H9 (cell line): Measurements from ENCODE around the gene RNF8. TPM values are rescaled to one million over a fixed set of nuclear protein-coding genes. Genes with fewer than 3 reads are reported as not detected.

Source experiments
- DNase-seq: peaks from one replicate; pipeline ENCODE4 v3.0.0-alpha.2; 2017
- H2AFZ ChIP-seq: one replicate; pipeline ENCODE4 v1.6.1; 2013; ENCODE audit warnings: mild to moderate bottlenecking, low read length, control low read depth, moderate library complexity
- H2AK5ac ChIP-seq: 2 replicates; pipeline ENCODE4 v1.6.1; 2013; ENCODE audit warnings: low read length, control low read depth, mixed read lengths; ENCODE audit not compliant: insufficient read length
- H2BK120ac ChIP-seq: one replicate; pipeline ENCODE4 v1.6.1; 2013; ENCODE audit warnings: low read depth, mild to moderate bottlenecking, low read length, control low read depth, inconsistent platforms; ENCODE audit not compliant: poor library complexity, severe bottlenecking
- H2BK12ac ChIP-seq: 2 replicates; pipeline ENCODE4 v1.6.1; 2013; ENCODE audit warnings: low read length, control low read depth, mixed read lengths, low read depth; ENCODE audit not compliant: insufficient read length
- H2BK15ac ChIP-seq: 2 replicates; pipeline ENCODE4 v1.6.1; 2013; ENCODE audit warnings: low read depth, low read length, control low read depth
- H2BK20ac ChIP-seq: one replicate; pipeline ENCODE4 v1.6.1; 2013; ENCODE audit warnings: low read depth, mild to moderate bottlenecking, low read length, control low read depth, inconsistent platforms; ENCODE audit not compliant: poor library complexity, severe bottlenecking
- H2BK5ac ChIP-seq: 2 replicates; pipeline ENCODE4 v1.6.1; 2013; ENCODE audit warnings: low read length, control low read depth, mixed read lengths; ENCODE audit not compliant: insufficient read length
- H3K14ac ChIP-seq: 2 replicates; pipeline ENCODE4 v1.6.1; 2013; ENCODE audit warnings: low read length, control low read depth; ENCODE audit not compliant: insufficient read depth
- H3K18ac ChIP-seq: 2 replicates; pipeline ENCODE4 v1.6.1; 2013; ENCODE audit warnings: low read depth, mild to moderate bottlenecking, mixed read lengths, low read length, control low read depth; ENCODE audit not compliant: insufficient read length
- H3K23ac ChIP-seq: 2 replicates; pipeline ENCODE4 v1.6.1; 2013; ENCODE audit warnings: low read length, control low read depth, mixed read lengths, low read depth; ENCODE audit not compliant: insufficient read length
- H3K23me2 ChIP-seq: 2 replicates; pipeline ENCODE4 v1.6.1; 2013; ENCODE audit warnings: low read depth, mild to moderate bottlenecking, mixed read lengths, low read length, control low read depth; ENCODE audit not compliant: insufficient read length, poor library complexity, severe bottlenecking
- H3K27ac ChIP-seq: 2 replicates; pipeline ENCODE4 v1.5.1; 2013; ENCODE audit warnings: low read length, control low read depth, mixed read lengths, low read depth; ENCODE audit not compliant: insufficient read length
- H3K27me3 ChIP-seq: 2 replicates; pipeline ENCODE4 v1.6.1; 2013; ENCODE audit warnings: low read length, control low read depth, inconsistent platforms; ENCODE audit not compliant: insufficient read depth
- H3K4ac ChIP-seq: 2 replicates; pipeline ENCODE4 v1.6.1; 2013; ENCODE audit warnings: low read depth, mild to moderate bottlenecking, control low read depth, inconsistent platforms, low read length, moderate library complexity
- H3K4me1 ChIP-seq: 2 replicates; pipeline ENCODE4 v1.6.1; 2013; ENCODE audit warnings: low read length, control low read depth, inconsistent platforms; ENCODE audit not compliant: insufficient read depth
- H3K4me2 ChIP-seq: 2 replicates; pipeline ENCODE4 v1.6.1; 2013; ENCODE audit warnings: low read length, control low read depth, mixed read lengths; ENCODE audit not compliant: insufficient read length, insufficient read depth
- H3K56ac ChIP-seq: 2 replicates; pipeline ENCODE4 v1.6.1; 2013; ENCODE audit warnings: low read depth, mild to moderate bottlenecking, mixed read lengths, low read length, control low read depth; ENCODE audit not compliant: insufficient read length
- H3K79me1 ChIP-seq: 2 replicates; pipeline ENCODE4 v1.6.1; 2013; ENCODE audit warnings: low read depth, mild to moderate bottlenecking, moderate library complexity, low read length, control low read depth, inconsistent platforms; ENCODE audit not compliant: insufficient read depth, poor library complexity, severe bottlenecking
- H3K79me2 ChIP-seq: 2 replicates; pipeline ENCODE4 v1.6.1; 2013; ENCODE audit warnings: low read length, control low read depth, inconsistent platforms; ENCODE audit not compliant: insufficient read depth
- H3K9ac ChIP-seq: 2 replicates; pipeline ENCODE4 v1.6.1; 2013; ENCODE audit warnings: low read length, control low read depth, mixed read lengths; ENCODE audit not compliant: insufficient read length; ENCODE audit errors: extremely low read depth
- H3K9me3 ChIP-seq: one replicate; pipeline ENCODE4 v1.6.1; 2013; ENCODE audit warnings: low read depth, low read length, inconsistent platforms; ENCODE audit not compliant: control insufficient read depth
- H3T11ph ChIP-seq: one replicate; pipeline ENCODE4 v1.6.1; 2013; ENCODE audit warnings: mild to moderate bottlenecking, low read length, control low read depth, inconsistent platforms
- H4K20me1 ChIP-seq: one replicate; pipeline ENCODE4 v1.6.1; 2013; ENCODE audit not compliant: control insufficient read depth, insufficient read length, insufficient read depth
- H4K5ac ChIP-seq: 2 replicates; pipeline ENCODE4 v1.6.1; 2013; ENCODE audit warnings: low read depth, mild to moderate bottlenecking, mixed read lengths, low read length, control low read depth; ENCODE audit not compliant: insufficient read length
- H4K8ac ChIP-seq: replicated peaks from 2 replicates; pipeline ENCODE4 v1.6.1; 2013; ENCODE audit warnings: low read length, control low read depth, mixed read lengths, low read depth; ENCODE audit not compliant: insufficient read length
- H4K91ac ChIP-seq: 2 replicates; pipeline ENCODE4 v1.6.1; 2013; ENCODE audit warnings: low read depth, mild to moderate bottlenecking, moderate library complexity, mixed read lengths, low read length, control low read depth; ENCODE audit not compliant: insufficient read length
- H3K27ac Mint-ChIP-seq, 3 experiments: 2 replicates in 2 of 3; 3 replicates in 1 of 3; pipeline ENCODE4 v1.8.0; 2020 to 2021; ENCODE audit warnings: mixed read lengths in 3 of 3, mild to moderate bottlenecking in 1 of 3, moderate library complexity in 1 of 3
- H3K27me3 Mint-ChIP-seq: 2 replicates; pipeline ENCODE4 v1.8.0; 2021; ENCODE audit warnings: low read depth, mild to moderate bottlenecking, moderate library complexity, mixed read lengths
- H3K36me3 Mint-ChIP-seq, 3 experiments: 2 replicates in 2 of 3; 3 replicates in 1 of 3; pipeline ENCODE4 v1.8.0; 2020 to 2021; ENCODE audit warnings: low read depth in 3 of 3, mixed read lengths in 3 of 3; ENCODE audit not compliant: insufficient read depth in 1 of 3
- H3K4me1 Mint-ChIP-seq, 2 experiments: 2 replicates each; pipeline ENCODE4 v1.8.0; 2020; ENCODE audit warnings: mixed read lengths in 2 of 2
- H3K4me3 Mint-ChIP-seq, 2 experiments: 2 replicates in 1 of 2; 3 replicates in 1 of 2; pipeline ENCODE4 v1.8.0; 2020 to 2021; ENCODE audit warnings: mild to moderate bottlenecking in 2 of 2, mixed read lengths in 2 of 2, moderate library complexity in 1 of 2
- H3K9me3 Mint-ChIP-seq, 2 experiments: 2 replicates in 1 of 2; 3 replicates in 1 of 2; pipeline ENCODE4 v1.8.0; 2020; ENCODE audit warnings: mild to moderate bottlenecking in 2 of 2, mixed read lengths in 2 of 2, moderate library complexity in 1 of 2
- WGBS: extraction: QIAGEN DNeasy Blood & Tissue Kit; methylation state at CpG from one replicate; pipeline ENCODE4 v1.1.7; 2013; ENCODE audit warnings: missing lambda C conversion rate, low lambda C conversion rate, mixed read lengths; ENCODE audit not compliant: insufficient read length; ENCODE audit errors: extremely low coverage; 5-methylcytosine and 5-hydroxymethylcytosine counted together
- total RNA-seq: library from RNA; stranded (reverse); gene quantifications from 2 replicates; pipeline ENCODE4 v1.2.1, GENCODE V29; 2021
- TF ChIP-seq, protein P1 (sequence below): fragments of 200-600 bp; sonication (generic); conservative IDR thresholded peaks from 3 replicates; pipeline ENCODE4 v1.8.0; 2021; ENCODE audit warnings: antibody characterized with exemption, mild to moderate bottlenecking

The RNF8 gene
- total RNA-seq, 1 experiment from 2014 or later, result 34.7 TPM

DNA sequence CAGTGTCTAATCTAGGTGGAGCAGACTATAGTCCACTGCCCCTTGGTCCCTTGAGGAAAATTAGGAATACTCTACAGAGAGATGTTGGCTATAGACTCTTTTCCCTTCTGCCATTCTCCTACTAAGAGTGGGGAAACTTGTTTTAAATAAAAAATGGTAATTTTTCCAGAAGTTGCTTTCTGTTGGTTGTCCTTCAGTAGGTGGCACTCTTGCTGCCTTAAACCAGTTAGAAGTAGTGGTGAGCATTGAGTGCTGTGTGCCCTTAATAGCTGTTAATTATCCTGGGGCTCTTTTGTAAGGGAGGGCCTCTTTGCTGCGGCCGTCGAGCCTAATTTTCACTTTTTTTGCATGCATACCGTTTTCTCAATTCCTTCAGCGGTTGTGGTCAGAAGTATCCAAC lies 82.0 kb downstream of the RNF8 start:
- H3K14ac ChIP-seq, result no peak overlapping the region
- H4K8ac ChIP-seq, result no peak overlapping the region
- H2AK5ac ChIP-seq, result no peak overlapping the region
- H2BK5ac ChIP-seq, result no peak overlapping the region
- no peak overlapping the region for H3T11ph ChIP-seq
- H3K9me3 ChIP-seq, result no peaks in the 10 kb centered on the region
- Mint-ChIP-seq H3K27ac (no peak overlapping the region), H3K4me3 (no peak overlapping the region), H3K9me3 (no peaks in the 10 kb centered on the region; a peak in 1 of 5 replicates), H3K27me3 (no peaks in the 10 kb centered on the region), H3K4me1 (peaks cover 17 to 19% of the 10 kb centered on the region in 2 experiments), H3K36me3 (peaks cover 3 to 23% (median 15%) of the 10 kb centered on the region in 3 experiments; a peak in 5 of 7 replicates)
- no peak overlapping the region for H3K27ac ChIP-seq
- H2BK120ac ChIP-seq, result no peak overlapping the region
- no peak overlapping the region for H3K23ac ChIP-seq
- H4K91ac ChIP-seq, result no peak overlapping the region
- no peak overlapping the region for H2BK20ac ChIP-seq
- H3K4me2 ChIP-seq, result no peak overlapping the region
- H2BK12ac ChIP-seq, result no peak overlapping the region
- H3K56ac ChIP-seq, result no peak overlapping the region
- H3K18ac ChIP-seq, result no peak overlapping the region
- no peak for DNase-seq
- no peak overlapping the region for H3K9ac ChIP-seq
- no peaks in the 10 kb centered on the region for H4K20me1 ChIP-seq
- no peak overlapping the region for H4K5ac ChIP-seq
- H2AFZ ChIP-seq, result no peak overlapping the region
- H3K79me2 ChIP-seq, result peaks cover 2% of the 10 kb centered on the region; the same call in 1 of the 2 replicates
- peaks cover 3% of the 10 kb centered on the region for H3K79me1 ChIP-seq
- TF ChIP-seq, protein P1, sequence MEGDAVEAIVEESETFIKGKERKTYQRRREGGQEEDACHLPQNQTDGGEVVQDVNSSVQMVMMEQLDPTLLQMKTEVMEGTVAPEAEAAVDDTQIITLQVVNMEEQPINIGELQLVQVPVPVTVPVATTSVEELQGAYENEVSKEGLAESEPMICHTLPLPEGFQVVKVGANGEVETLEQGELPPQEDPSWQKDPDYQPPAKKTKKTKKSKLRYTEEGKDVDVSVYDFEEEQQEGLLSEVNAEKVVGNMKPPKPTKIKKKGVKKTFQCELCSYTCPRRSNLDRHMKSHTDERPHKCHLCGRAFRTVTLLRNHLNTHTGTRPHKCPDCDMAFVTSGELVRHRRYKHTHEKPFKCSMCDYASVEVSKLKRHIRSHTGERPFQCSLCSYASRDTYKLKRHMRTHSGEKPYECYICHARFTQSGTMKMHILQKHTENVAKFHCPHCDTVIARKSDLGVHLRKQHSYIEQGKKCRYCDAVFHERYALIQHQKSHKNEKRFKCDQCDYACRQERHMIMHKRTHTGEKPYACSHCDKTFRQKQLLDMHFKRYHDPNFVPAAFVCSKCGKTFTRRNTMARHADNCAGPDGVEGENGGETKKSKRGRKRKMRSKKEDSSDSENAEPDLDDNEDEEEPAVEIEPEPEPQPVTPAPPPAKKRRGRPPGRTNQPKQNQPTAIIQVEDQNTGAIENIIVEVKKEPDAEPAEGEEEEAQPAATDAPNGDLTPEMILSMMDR, result no peak
- WGBS, result no CpG with 5 or more reads among the region's 5 CpGs
- H3K27me3 ChIP-seq, result no peaks in the 10 kb centered on the region
- H2BK15ac ChIP-seq, result no peak overlapping the region
- no peak overlapping the region for H3K4ac ChIP-seq
- peaks cover 9% of the 10 kb centered on the region for H3K23me2 ChIP-seq
- H3K4me1 ChIP-seq, result no peaks in the 10 kb centered on the region
